Measurements from ENCODE around the gene NUDT5.
"Not testable (repeated sequence)": the region's sequence is repeated elsewhere in the genome, so short reads cannot be mapped to it uniquely, and the experiment has no call there.

Gene NUDT5

GRCh38 chr10:12195603-12196506, at the start of gene NUDT5, which contains the start of gene CDC123:
Gene NUDT5, minus strand, starts transcription at chr10:12195891. Its CDS starts 9,600 bp downstream, at chr10:12186291.
Gene CDC123, plus strand, starts transcription at chr10:12196188. Its CDS starts 58 bp downstream, at chr10:12196246.
- TF ChIP-seq JUND (IDR thresholded peaks at IDR 0.05; ENCODE audit: low read depth) = no peak
- in situ Hi-C loops (cut with HindIII; ENCODE audit: low pct_unique_long_range_greater_than_20kb, low sequenced_read_pairs) = no loop called here
- peak; percentile 84 to 94 for DNase-seq (ENCODE audit: low read depth in 1 of 2, low spot score in 1 of 2)

DNA sequence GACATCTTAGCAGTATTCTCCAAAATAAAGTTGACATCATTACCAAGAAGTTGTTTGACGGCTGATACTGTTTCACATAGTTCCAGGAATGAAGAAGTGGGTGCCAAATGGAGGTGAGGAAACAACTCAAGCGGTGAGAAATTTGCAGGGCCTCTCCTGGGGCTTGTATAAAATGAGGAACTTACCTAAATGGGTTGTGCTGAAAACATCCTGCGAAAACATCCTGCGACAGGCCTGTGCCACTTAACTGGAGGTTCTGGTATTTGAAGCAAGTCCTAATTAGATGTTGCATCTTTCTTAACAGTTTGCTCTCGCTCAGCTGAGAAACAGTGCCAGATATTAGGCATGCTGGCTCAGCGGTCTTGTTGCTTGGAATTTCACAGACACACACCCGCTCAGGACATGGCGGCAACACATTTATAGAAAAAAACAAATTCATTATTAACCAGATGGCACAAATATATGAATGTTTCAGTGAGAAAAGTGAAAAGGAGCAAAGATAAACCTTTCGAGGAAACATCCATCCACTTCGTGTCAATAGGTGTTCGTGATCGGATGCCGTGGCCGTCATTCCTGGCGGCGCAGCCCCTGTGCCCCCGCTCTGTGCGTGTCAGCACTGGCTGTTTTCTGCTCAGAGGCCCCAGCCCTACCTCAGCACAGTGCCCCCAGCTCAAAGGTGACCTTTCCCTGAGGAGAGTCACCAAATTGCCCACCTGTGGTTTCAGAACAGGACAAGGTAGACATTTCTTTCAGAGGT, 48.4 kb upstream of the NUDT5 start:
- no peak for DNase-seq (ENCODE audit: low read depth in 1 of 2, low spot score in 1 of 2)
- no peak for TF ChIP-seq JUND (IDR thresholded peaks at IDR 0.05; ENCODE audit: low read depth)
- in situ Hi-C loops (cut with HindIII; ENCODE audit: low pct_unique_long_range_greater_than_20kb, low sequenced_read_pairs) = no loop called here

DNA sequence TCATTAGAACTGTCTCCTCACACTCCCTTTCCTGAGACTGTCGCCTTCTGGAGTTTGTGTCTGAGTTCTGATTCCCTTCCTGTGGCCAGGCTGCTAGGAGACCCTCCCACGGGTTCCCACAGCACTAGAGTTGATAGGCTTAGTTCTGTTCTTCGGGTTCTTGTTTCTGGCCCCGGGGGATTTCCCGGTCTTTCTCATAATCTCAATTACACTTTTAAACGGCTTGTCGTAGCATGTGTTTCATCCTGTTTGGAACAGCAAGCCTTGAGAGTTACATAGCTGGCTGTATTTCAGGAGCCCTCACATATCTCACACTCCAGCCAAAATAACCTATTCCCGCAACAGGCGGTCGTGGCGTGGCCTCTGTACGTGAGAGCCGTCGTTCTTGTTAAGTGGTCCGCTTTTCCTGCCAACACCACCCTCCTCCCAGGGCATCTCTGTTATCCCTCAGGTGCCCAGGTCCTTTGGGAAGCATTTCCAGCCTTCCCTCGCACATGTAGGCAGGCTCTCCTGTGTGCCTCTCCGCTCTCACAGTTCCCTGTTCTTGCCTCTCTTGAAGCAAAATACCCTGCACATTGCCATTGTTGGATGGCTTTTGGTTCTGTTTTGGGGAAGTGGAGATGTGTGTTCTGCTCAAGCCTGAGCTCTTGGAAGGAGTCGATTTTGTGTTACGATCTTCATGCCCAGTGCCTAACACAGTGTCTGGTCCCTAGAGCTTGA, 46.3 kb upstream of the NUDT5 start:
- DNase-seq (ENCODE audit: low read depth in 1 of 2, low spot score in 1 of 2) = no peak
- in situ Hi-C loops (cut with HindIII; ENCODE audit: low pct_unique_long_range_greater_than_20kb, low sequenced_read_pairs) = no loop called here
- no peak for TF ChIP-seq JUND (IDR thresholded peaks at IDR 0.05; ENCODE audit: low read depth)

DNA sequence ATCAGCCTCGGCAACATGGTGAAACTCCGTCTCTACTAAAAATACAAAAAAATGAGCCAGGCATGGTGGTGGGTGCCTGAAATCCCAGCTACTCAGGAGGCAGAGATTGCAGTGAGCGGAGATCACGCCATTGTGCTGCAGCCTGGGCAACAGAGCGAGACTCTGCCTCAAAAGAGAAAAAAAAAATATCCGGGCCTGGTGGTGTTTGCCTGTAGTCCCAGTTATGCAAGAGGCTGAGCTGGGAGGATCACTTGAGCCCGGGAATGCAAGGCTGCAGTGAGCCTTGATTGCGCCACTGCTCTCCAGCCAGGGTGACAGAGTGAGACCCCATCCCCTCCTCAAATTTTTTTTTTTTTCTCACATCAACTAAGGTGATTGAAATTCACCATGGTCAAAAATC, 43.1 kb upstream of the NUDT5 start:
- DNase-seq (ENCODE audit: low read depth in 1 of 2, low spot score in 1 of 2) = no peak
- in situ Hi-C loops (cut with HindIII; ENCODE audit: low pct_unique_long_range_greater_than_20kb, low sequenced_read_pairs) = no loop called here
- no peak for TF ChIP-seq JUND (IDR thresholded peaks at IDR 0.05; ENCODE audit: low read depth)

GRCh38 chr10:12237265-12238220, 41.9 kb upstream of the NUDT5 start:
- in situ Hi-C loops (cut with HindIII; ENCODE audit: low pct_unique_long_range_greater_than_20kb, low sequenced_read_pairs) = no loop called here
- no peak for TF ChIP-seq JUND (IDR thresholded peaks at IDR 0.05; ENCODE audit: low read depth)
- no peak for DNase-seq (ENCODE audit: low read depth in 1 of 2, low spot score in 1 of 2)

- TF ChIP-seq JUND (IDR thresholded peaks at IDR 0.05; ENCODE audit: low read depth) = no peak
- DNase-seq (ENCODE audit: low read depth in 1 of 2, low spot score in 1 of 2) = no peak
- in situ Hi-C loops (cut with HindIII; ENCODE audit: low pct_unique_long_range_greater_than_20kb, low sequenced_read_pairs) = no loop called here
These were observed 40.1 kb upstream of the NUDT5 start for GRCh38 chr10:12235796-12236195.

GRCh38 chr10:12235116-12235694, 39.5 kb upstream of the NUDT5 start:
- DNase-seq (ENCODE audit: low read depth in 1 of 2, low spot score in 1 of 2) = no peak
- in situ Hi-C loops (cut with HindIII; ENCODE audit: low pct_unique_long_range_greater_than_20kb, low sequenced_read_pairs) = no loop called here
- no peak for TF ChIP-seq JUND (IDR thresholded peaks at IDR 0.05; ENCODE audit: low read depth)

GRCh38 chr10:12234687-12235086, 39.0 kb upstream of the NUDT5 start:
- DNase-seq (ENCODE audit: low read depth in 1 of 2, low spot score in 1 of 2); in situ Hi-C loops (cut with HindIII; ENCODE audit: low pct_unique_long_range_greater_than_20kb, low sequenced_read_pairs): not testable (repeated sequence)

DNA sequence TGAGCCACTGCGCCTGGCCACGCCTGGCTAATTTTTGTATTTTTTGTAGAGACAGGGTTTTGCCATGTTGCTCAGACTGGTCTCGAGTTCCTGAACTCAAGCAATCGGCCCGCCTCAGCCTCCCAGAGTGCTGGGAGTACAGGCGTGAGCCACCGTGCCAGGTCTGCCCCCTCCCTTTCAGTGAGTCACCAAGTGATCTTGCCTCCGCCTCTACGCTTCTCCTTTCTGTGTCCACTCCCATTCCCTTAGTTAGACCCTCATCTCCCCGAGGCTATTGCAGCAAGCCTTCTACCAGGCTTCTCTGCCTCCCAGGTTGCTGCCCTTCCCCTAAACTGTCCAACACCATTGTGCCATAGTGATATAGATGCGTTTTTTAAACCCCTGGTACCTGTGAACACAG, 33.2 kb upstream of the NUDT5 start:
- in situ Hi-C loops (cut with HindIII; ENCODE audit: low pct_unique_long_range_greater_than_20kb, low sequenced_read_pairs) = no loop called here
- no peak for TF ChIP-seq JUND (IDR thresholded peaks at IDR 0.05; ENCODE audit: low read depth)

GRCh38 chr10:12226438-12226837, 30.7 kb upstream of the NUDT5 start:
- in situ Hi-C loops (cut with HindIII; ENCODE audit: low pct_unique_long_range_greater_than_20kb, low sequenced_read_pairs); DNase-seq (ENCODE audit: low read depth in 1 of 2, low spot score in 1 of 2): not testable (repeated sequence)

More for the DNA sequence above, 33.2 kb upstream of the NUDT5 start:
- DNase-seq (ENCODE audit: low read depth in 1 of 2, low spot score in 1 of 2) = no peak

- TF ChIP-seq JUND (IDR thresholded peaks at IDR 0.05; ENCODE audit: low read depth) = no peak
- in situ Hi-C loops (cut with HindIII; ENCODE audit: low pct_unique_long_range_greater_than_20kb, low sequenced_read_pairs) = no loop called here
These were observed 29.8 kb upstream of the NUDT5 start for GRCh38 chr10:12225444-12225843.

More at GRCh38 chr10:12225444-12225843, 29.8 kb upstream of the NUDT5 start:
- DNase-seq (ENCODE audit: low read depth in 1 of 2, low spot score in 1 of 2) = no peak
